H9 (cell line): ENCODE data around the gene RNASE8. TPM values are rescaled to one million over a fixed set of nuclear protein-coding genes. Genes with fewer than 3 reads are reported as not detected.

Source experiments
- DNase-seq: peaks from one replicate; pipeline ENCODE4 v3.0.0-alpha.2; 2017
- H2AFZ ChIP-seq: one replicate; pipeline ENCODE4 v1.6.1; 2013; ENCODE audit warnings: mild to moderate bottlenecking, low read length, control low read depth, moderate library complexity
- H2AK5ac ChIP-seq: 2 replicates; pipeline ENCODE4 v1.6.1; 2013; ENCODE audit warnings: low read length, control low read depth, mixed read lengths; ENCODE audit not compliant: insufficient read length
- H2BK120ac ChIP-seq: one replicate; pipeline ENCODE4 v1.6.1; 2013; ENCODE audit warnings: low read depth, mild to moderate bottlenecking, low read length, control low read depth, inconsistent platforms; ENCODE audit not compliant: poor library complexity, severe bottlenecking
- H2BK12ac ChIP-seq: 2 replicates; pipeline ENCODE4 v1.6.1; 2013; ENCODE audit warnings: low read length, control low read depth, mixed read lengths, low read depth; ENCODE audit not compliant: insufficient read length
- H2BK15ac ChIP-seq: 2 replicates; pipeline ENCODE4 v1.6.1; 2013; ENCODE audit warnings: low read depth, low read length, control low read depth
- H2BK20ac ChIP-seq: one replicate; pipeline ENCODE4 v1.6.1; 2013; ENCODE audit warnings: low read depth, mild to moderate bottlenecking, low read length, control low read depth, inconsistent platforms; ENCODE audit not compliant: poor library complexity, severe bottlenecking
- H2BK5ac ChIP-seq: 2 replicates; pipeline ENCODE4 v1.6.1; 2013; ENCODE audit warnings: low read length, control low read depth, mixed read lengths; ENCODE audit not compliant: insufficient read length
- H3K14ac ChIP-seq: 2 replicates; pipeline ENCODE4 v1.6.1; 2013; ENCODE audit warnings: low read length, control low read depth; ENCODE audit not compliant: insufficient read depth
- H3K18ac ChIP-seq: 2 replicates; pipeline ENCODE4 v1.6.1; 2013; ENCODE audit warnings: low read depth, mild to moderate bottlenecking, mixed read lengths, low read length, control low read depth; ENCODE audit not compliant: insufficient read length
- H3K23ac ChIP-seq: 2 replicates; pipeline ENCODE4 v1.6.1; 2013; ENCODE audit warnings: low read length, control low read depth, mixed read lengths, low read depth; ENCODE audit not compliant: insufficient read length
- H3K23me2 ChIP-seq: 2 replicates; pipeline ENCODE4 v1.6.1; 2013; ENCODE audit warnings: low read depth, mild to moderate bottlenecking, mixed read lengths, low read length, control low read depth; ENCODE audit not compliant: insufficient read length, poor library complexity, severe bottlenecking
- H3K27ac ChIP-seq: 2 replicates; pipeline ENCODE4 v1.5.1; 2013; ENCODE audit warnings: low read length, control low read depth, mixed read lengths, low read depth; ENCODE audit not compliant: insufficient read length
- H3K27me3 ChIP-seq: 2 replicates; pipeline ENCODE4 v1.6.1; 2013; ENCODE audit warnings: low read length, control low read depth, inconsistent platforms; ENCODE audit not compliant: insufficient read depth
- H3K4ac ChIP-seq: 2 replicates; pipeline ENCODE4 v1.6.1; 2013; ENCODE audit warnings: low read depth, mild to moderate bottlenecking, control low read depth, inconsistent platforms, low read length, moderate library complexity
- H3K4me1 ChIP-seq: 2 replicates; pipeline ENCODE4 v1.6.1; 2013; ENCODE audit warnings: low read length, control low read depth, inconsistent platforms; ENCODE audit not compliant: insufficient read depth
- H3K4me2 ChIP-seq: 2 replicates; pipeline ENCODE4 v1.6.1; 2013; ENCODE audit warnings: low read length, control low read depth, mixed read lengths; ENCODE audit not compliant: insufficient read length, insufficient read depth
- H3K56ac ChIP-seq: 2 replicates; pipeline ENCODE4 v1.6.1; 2013; ENCODE audit warnings: low read depth, mild to moderate bottlenecking, mixed read lengths, low read length, control low read depth; ENCODE audit not compliant: insufficient read length
- H3K79me1 ChIP-seq: 2 replicates; pipeline ENCODE4 v1.6.1; 2013; ENCODE audit warnings: low read depth, mild to moderate bottlenecking, moderate library complexity, low read length, control low read depth, inconsistent platforms; ENCODE audit not compliant: insufficient read depth, poor library complexity, severe bottlenecking
- H3K79me2 ChIP-seq: 2 replicates; pipeline ENCODE4 v1.6.1; 2013; ENCODE audit warnings: low read length, control low read depth, inconsistent platforms; ENCODE audit not compliant: insufficient read depth
- H3K9ac ChIP-seq: 2 replicates; pipeline ENCODE4 v1.6.1; 2013; ENCODE audit warnings: low read length, control low read depth, mixed read lengths; ENCODE audit not compliant: insufficient read length; ENCODE audit errors: extremely low read depth
- H3K9me3 ChIP-seq: one replicate; pipeline ENCODE4 v1.6.1; 2013; ENCODE audit warnings: low read depth, low read length, inconsistent platforms; ENCODE audit not compliant: control insufficient read depth
- H3T11ph ChIP-seq: one replicate; pipeline ENCODE4 v1.6.1; 2013; ENCODE audit warnings: mild to moderate bottlenecking, low read length, control low read depth, inconsistent platforms
- H4K20me1 ChIP-seq: one replicate; pipeline ENCODE4 v1.6.1; 2013; ENCODE audit not compliant: control insufficient read depth, insufficient read length, insufficient read depth
- H4K5ac ChIP-seq: 2 replicates; pipeline ENCODE4 v1.6.1; 2013; ENCODE audit warnings: low read depth, mild to moderate bottlenecking, mixed read lengths, low read length, control low read depth; ENCODE audit not compliant: insufficient read length
- H4K8ac ChIP-seq: replicated peaks from 2 replicates; pipeline ENCODE4 v1.6.1; 2013; ENCODE audit warnings: low read length, control low read depth, mixed read lengths, low read depth; ENCODE audit not compliant: insufficient read length
- H4K91ac ChIP-seq: 2 replicates; pipeline ENCODE4 v1.6.1; 2013; ENCODE audit warnings: low read depth, mild to moderate bottlenecking, moderate library complexity, mixed read lengths, low read length, control low read depth; ENCODE audit not compliant: insufficient read length
- H3K27ac Mint-ChIP-seq, 3 experiments: 2 replicates in 2 of 3; 3 replicates in 1 of 3; pipeline ENCODE4 v1.8.0; 2020 to 2021; ENCODE audit warnings: mixed read lengths in 3 of 3, mild to moderate bottlenecking in 1 of 3, moderate library complexity in 1 of 3
- H3K27me3 Mint-ChIP-seq: 2 replicates; pipeline ENCODE4 v1.8.0; 2021; ENCODE audit warnings: low read depth, mild to moderate bottlenecking, moderate library complexity, mixed read lengths
- H3K36me3 Mint-ChIP-seq, 3 experiments: 2 replicates in 2 of 3; 3 replicates in 1 of 3; pipeline ENCODE4 v1.8.0; 2020 to 2021; ENCODE audit warnings: low read depth in 3 of 3, mixed read lengths in 3 of 3; ENCODE audit not compliant: insufficient read depth in 1 of 3
- H3K4me1 Mint-ChIP-seq, 2 experiments: 2 replicates each; pipeline ENCODE4 v1.8.0; 2020; ENCODE audit warnings: mixed read lengths in 2 of 2
- H3K4me3 Mint-ChIP-seq, 2 experiments: 2 replicates in 1 of 2; 3 replicates in 1 of 2; pipeline ENCODE4 v1.8.0; 2020 to 2021; ENCODE audit warnings: mild to moderate bottlenecking in 2 of 2, mixed read lengths in 2 of 2, moderate library complexity in 1 of 2
- H3K9me3 Mint-ChIP-seq, 2 experiments: 2 replicates in 1 of 2; 3 replicates in 1 of 2; pipeline ENCODE4 v1.8.0; 2020; ENCODE audit warnings: mild to moderate bottlenecking in 2 of 2, mixed read lengths in 2 of 2, moderate library complexity in 1 of 2
- WGBS: extraction: QIAGEN DNeasy Blood & Tissue Kit; methylation state at CpG from one replicate; pipeline ENCODE4 v1.1.7; 2013; ENCODE audit warnings: missing lambda C conversion rate, low lambda C conversion rate, mixed read lengths; ENCODE audit not compliant: insufficient read length; ENCODE audit errors: extremely low coverage; 5-methylcytosine and 5-hydroxymethylcytosine counted together
- total RNA-seq: library from RNA; stranded (reverse); gene quantifications from 2 replicates; pipeline ENCODE4 v1.2.1, GENCODE V29; 2021
- TF ChIP-seq, protein P1 (sequence below): fragments of 200-600 bp; sonication (generic); conservative IDR thresholded peaks from 3 replicates; pipeline ENCODE4 v1.8.0; 2021; ENCODE audit warnings: antibody characterized with exemption, mild to moderate bottlenecking

Gene RNASE8
- total RNA-seq, 1 experiment from 2014 or later: not detected

GRCh38 chr14:21098892-21099595, 41.4 kb downstream of the RNASE8 start:
- Histone ChIP-seq H2AK5ac (no peak overlapping the region), H2BK12ac (no peak overlapping the region), H3K79me2 (peaks cover 12% of the 10 kb centered on the region; the same call in 1 of the 2 replicates), H3K27me3 (no peaks in the 10 kb centered on the region), H3K14ac (no peak overlapping the region), H4K5ac (no peak overlapping the region), H2BK120ac (no peak overlapping the region), H3T11ph (no peak overlapping the region), H3K79me1 (peaks cover 4% of the 10 kb centered on the region), H3K56ac (no peak overlapping the region), H3K23me2 (peaks cover 19% of the 10 kb centered on the region), H4K20me1 (peaks cover 3% of the 10 kb centered on the region), H3K4me2 (peak overlapping the region; percentile 69), H2BK5ac (no peak overlapping the region), H2BK15ac (no peak overlapping the region), H3K4ac (no peak overlapping the region), H3K9ac (peak overlapping the region; percentile 25), H2BK20ac (no peak overlapping the region), H2AFZ (no peak overlapping the region), H3K23ac (no peak overlapping the region), H3K27ac (no peak overlapping the region), H3K9me3 (no peaks in the 10 kb centered on the region), H4K91ac (no peak overlapping the region), H3K18ac (no peak overlapping the region), H3K4me1 (peaks cover 22% of the 10 kb centered on the region), H4K8ac (no peak overlapping the region)
- no peaks in the 10 kb centered on the region for H3K27me3 Mint-ChIP-seq
- DNase-seq: no peak
- TF ChIP-seq, protein P1, sequence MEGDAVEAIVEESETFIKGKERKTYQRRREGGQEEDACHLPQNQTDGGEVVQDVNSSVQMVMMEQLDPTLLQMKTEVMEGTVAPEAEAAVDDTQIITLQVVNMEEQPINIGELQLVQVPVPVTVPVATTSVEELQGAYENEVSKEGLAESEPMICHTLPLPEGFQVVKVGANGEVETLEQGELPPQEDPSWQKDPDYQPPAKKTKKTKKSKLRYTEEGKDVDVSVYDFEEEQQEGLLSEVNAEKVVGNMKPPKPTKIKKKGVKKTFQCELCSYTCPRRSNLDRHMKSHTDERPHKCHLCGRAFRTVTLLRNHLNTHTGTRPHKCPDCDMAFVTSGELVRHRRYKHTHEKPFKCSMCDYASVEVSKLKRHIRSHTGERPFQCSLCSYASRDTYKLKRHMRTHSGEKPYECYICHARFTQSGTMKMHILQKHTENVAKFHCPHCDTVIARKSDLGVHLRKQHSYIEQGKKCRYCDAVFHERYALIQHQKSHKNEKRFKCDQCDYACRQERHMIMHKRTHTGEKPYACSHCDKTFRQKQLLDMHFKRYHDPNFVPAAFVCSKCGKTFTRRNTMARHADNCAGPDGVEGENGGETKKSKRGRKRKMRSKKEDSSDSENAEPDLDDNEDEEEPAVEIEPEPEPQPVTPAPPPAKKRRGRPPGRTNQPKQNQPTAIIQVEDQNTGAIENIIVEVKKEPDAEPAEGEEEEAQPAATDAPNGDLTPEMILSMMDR: no peak
- no CpG with 5 or more reads among the region's 16 CpGs for WGBS
- peaks cover 69 to 73% of the 10 kb centered on the region in 2 experiments for H3K4me1 Mint-ChIP-seq
- 0 out of 7 replicates have a peak, but pooled peaks cover 0 to 3% (median 0%) of the 10 kb centered on the region in 3 experiments for H3K36me3 Mint-ChIP-seq
- H3K9me3 Mint-ChIP-seq: no peaks in the 10 kb centered on the region; a peak in 1 of 5 replicates
- H3K4me3 Mint-ChIP-seq: peak overlapping the region; percentile 79
- peak overlapping the region; percentile 73 to 94 (median 81) for H3K27ac Mint-ChIP-seq
